ENCODE data around the gene PCDHGC3.

The PCDHGC3 gene

GRCh38 chr5:141441571-141442170, 34.1 kb upstream of the PCDHGC3 start:
- H3K36me3 ChIP-seq (replicated peaks; ENCODE audit: low read depth, low read length), result no peaks in the 10 kb centered on the region

GRCh38 chr5:141465351-141465750, 10.4 kb upstream of the PCDHGC3 start:
- TF ChIP-seq EZH2phosphoT487 (IDR thresholded peaks at IDR 0.05; ENCODE audit: low read depth) (no peak), CTCF (IDR thresholded peaks at IDR 0.05; ENCODE audit: low read depth, low read length) (no peak)
- Histone ChIP-seq H2AFZ (ENCODE audit: low read depth, low read length) (no peak overlapping the region), H3K36me3 (replicated peaks; ENCODE audit: low read depth, low read length) (no peaks in the 10 kb centered on the region), H3K27me3 (ENCODE audit: low read depth, low read length) (no peaks in the 10 kb centered on the region), H3K4me1 (ENCODE audit: low read length) (no peaks in the 10 kb centered on the region), H3K4me3 (ENCODE audit: low read length) (no peak overlapping the region), H3K9ac (ENCODE audit: low read length) (no peak overlapping the region), H3K79me2 (ENCODE audit: low read length) (no peaks in the 10 kb centered on the region), H3K27ac (ENCODE audit: low read length) (no peak overlapping the region), H3K4me2 (ENCODE audit: low read length) (no peak overlapping the region), H4K20me1 (ENCODE audit: insufficient read depth, low read length) (no peaks in the 10 kb centered on the region), H3K9me3 (ENCODE audit: insufficient read depth, low read length) (no peaks in the 10 kb centered on the region)

More at GRCh38 chr5:141441571-141442170, 34.1 kb upstream of the PCDHGC3 start:
- no peaks in the 10 kb centered on the region for H3K79me2 ChIP-seq (ENCODE audit: low read length)
- no peak for TF ChIP-seq CTCF (IDR thresholded peaks at IDR 0.05; ENCODE audit: low read depth, low read length)
- TF ChIP-seq EZH2phosphoT487 (IDR thresholded peaks at IDR 0.05; ENCODE audit: low read depth), result no peak
- H3K4me1 ChIP-seq (ENCODE audit: low read length), result no peaks in the 10 kb centered on the region
- H3K27me3 ChIP-seq (ENCODE audit: low read depth, low read length), result peaks cover 3% of the 10 kb centered on the region; the same call in 1 of the 2 replicates
- H3K4me3 ChIP-seq (ENCODE audit: low read length), result no peak overlapping the region
- H3K9me3 ChIP-seq (ENCODE audit: insufficient read depth, low read length), result no peaks in the 10 kb centered on the region
- H3K9ac ChIP-seq (ENCODE audit: low read length), result no peak overlapping the region
- H3K4me2 ChIP-seq (ENCODE audit: low read length), result no peak overlapping the region
- no peak overlapping the region for H3K27ac ChIP-seq (ENCODE audit: low read length)
- H4K20me1 ChIP-seq (ENCODE audit: insufficient read depth, low read length), result no peaks in the 10 kb centered on the region
- no peak overlapping the region for H2AFZ ChIP-seq (ENCODE audit: low read depth, low read length)

- H3K27ac ChIP-seq (ENCODE audit: low read length), result no peak overlapping the region
- no peaks in the 10 kb centered on the region for H4K20me1 ChIP-seq (ENCODE audit: insufficient read depth, low read length)
- no peaks in the 10 kb centered on the region for H3K27me3 ChIP-seq (ENCODE audit: low read depth, low read length)
- H3K4me2 ChIP-seq (ENCODE audit: low read length), result peak overlapping the region; percentile 89
- H3K36me3 ChIP-seq (replicated peaks; ENCODE audit: low read depth, low read length), result no peaks in the 10 kb centered on the region
- no peaks in the 10 kb centered on the region for H3K9me3 ChIP-seq (ENCODE audit: insufficient read depth, low read length)
- no peaks in the 10 kb centered on the region for H3K4me1 ChIP-seq (ENCODE audit: low read length)
- TF ChIP-seq EZH2phosphoT487 (IDR thresholded peaks at IDR 0.05; ENCODE audit: low read depth), result no peak
- no peak for TF ChIP-seq CTCF (IDR thresholded peaks at IDR 0.05; ENCODE audit: low read depth, low read length)
- H3K4me3 ChIP-seq (ENCODE audit: low read length), result peak overlapping the region; percentile 85
- peak overlapping the region; percentile 49 for H3K9ac ChIP-seq (ENCODE audit: low read length)
- H3K79me2 ChIP-seq (ENCODE audit: low read length), result no peaks in the 10 kb centered on the region
- peak overlapping the region; percentile 86 for H2AFZ ChIP-seq (ENCODE audit: low read depth, low read length)
Observed at GRCh38 chr5:141476132-141476911, 556 bp downstream of the PCDHGC3 start.

GRCh38 chr5:141477044-141477575, 1.3 kb downstream of the PCDHGC3 start:
- H2AFZ ChIP-seq (ENCODE audit: low read depth, low read length), result no peak overlapping the region
- H3K27ac ChIP-seq (ENCODE audit: low read length), result no peak overlapping the region
- no peak overlapping the region for H3K4me2 ChIP-seq (ENCODE audit: low read length)
- H4K20me1 ChIP-seq (ENCODE audit: insufficient read depth, low read length), result no peaks in the 10 kb centered on the region
- no peaks in the 10 kb centered on the region for H3K9me3 ChIP-seq (ENCODE audit: insufficient read depth, low read length)
- no peaks in the 10 kb centered on the region for H3K79me2 ChIP-seq (ENCODE audit: low read length)
- H3K9ac ChIP-seq (ENCODE audit: low read length), result no peak overlapping the region
- TF ChIP-seq EZH2phosphoT487 (IDR thresholded peaks at IDR 0.05; ENCODE audit: low read depth), result no peak
- no peak for TF ChIP-seq CTCF (IDR thresholded peaks at IDR 0.05; ENCODE audit: low read depth, low read length)
- no peaks in the 10 kb centered on the region for H3K36me3 ChIP-seq (replicated peaks; ENCODE audit: low read depth, low read length)
- H3K27me3 ChIP-seq (ENCODE audit: low read depth, low read length), result no peaks in the 10 kb centered on the region
- no peaks in the 10 kb centered on the region for H3K4me1 ChIP-seq (ENCODE audit: low read length)
- H3K4me3 ChIP-seq (ENCODE audit: low read length), result no peak overlapping the region
